Lung (tissue), 12 donors: ENCODE results near the gene ACY1. TPM values are rescaled to one million over a fixed set of nuclear protein-coding genes. Genes with fewer than 3 reads are reported as not detected.

Experiments
- ATAC-seq: fragments of 200-7000 bp; cut with Tn5 transposase; one replicate; pipeline ENCODE4 v1.9.1; 2020; ENCODE audit warnings: moderate number of reproducible peaks; ENCODE audit not compliant: insufficient read depth, low FRiP score
- DNase-seq, 3 donors: peaks; one replicate each; pipeline ENCODE4 v3.0.0-alpha.2; 2013 to 2017
- H3K27ac ChIP-seq, 2 donors: one replicate each; pipeline ENCODE4 v1.5.1; 2013; ENCODE audit warnings: mild to moderate bottlenecking in 2 of 2, moderate library complexity in 2 of 2, control low read depth in 1 of 2, inconsistent platforms in 1 of 2, low read depth in 1 of 2, low read length in 1 of 2
- H3K27me3 ChIP-seq, 3 donors: one replicate each; pipeline ENCODE4 v1.5.1; 2013; ENCODE audit warnings: low read length in 2 of 3; ENCODE audit not compliant: control insufficient read depth in 3 of 3, insufficient read depth in 3 of 3
- H3K36me3 ChIP-seq, 4 donors: one replicate each; pipeline ENCODE4 v1.5.1; 2013; ENCODE audit warnings: low read length in 4 of 4, mild to moderate bottlenecking in 1 of 4, moderate library complexity in 1 of 4; ENCODE audit not compliant: control insufficient read depth in 4 of 4, insufficient read depth in 4 of 4
- H3K4me1 ChIP-seq, 5 donors: one replicate each; pipeline ENCODE4 v1.5.1; 2013; ENCODE audit warnings: low read length in 5 of 5, mild to moderate bottlenecking in 2 of 5, moderate library complexity in 1 of 5; ENCODE audit not compliant: control insufficient read depth in 5 of 5, insufficient read depth in 5 of 5
- H3K4me3 ChIP-seq: one replicate; pipeline ENCODE4 v1.5.1; 2013; ENCODE audit warnings: mild to moderate bottlenecking, control low read depth, moderate library complexity
- H3K9ac ChIP-seq, 2 donors: one replicate each; pipeline ENCODE4 v1.5.1; 2013; ENCODE audit warnings: low read length in 2 of 2, control low read depth in 1 of 2; ENCODE audit not compliant: insufficient read depth in 1 of 2
- H3K9me3 ChIP-seq, 4 donors: one replicate each; pipeline ENCODE4 v1.5.1; 2013; ENCODE audit warnings: low read length in 3 of 4, mild to moderate bottlenecking in 1 of 4, moderate library complexity in 1 of 4; ENCODE audit not compliant: control insufficient read depth in 4 of 4, insufficient read depth in 3 of 4
- WGBS, 2 donors: extraction: QIAGEN DNeasy Blood & Tissue Kit; methylation state at CpG; one replicate each; pipeline ENCODE4 v1.1.7; 2013; 5-methylcytosine and 5-hydroxymethylcytosine counted together
- polyA plus RNA-seq, 2 donors: library from polyadenylated mRNA; stranded (reverse); fragments of 200-250 nt; gene quantifications; one replicate each; pipeline ENCODE4 v1.2.1, GENCODE V29; 2013
- total RNA-seq, 2 donors: library from RNA; depleted of rRNA in 1 of 2; stranded (reverse); fragments of >200 nt in 1 of 2; gene quantifications; one replicate each; pipeline ENCODE4 v1.2.1, GENCODE V29; 2014 to 2021
- TF ChIP-seq, protein P1 (sequence below): IDR thresholded peaks from 2 replicates; pipeline ENCODE4 v1.5.1; 2012; ENCODE audit warnings: mild to moderate bottlenecking; ENCODE audit errors: control extremely low read depth, extremely low read depth
- donor health status: control.
- donor health status: control.
- donor health status: Bipolar disorder and iron deficiency.
- donor health status: healthy.
- donor health status: DM: yes; HTN: yes; CAD: no.

The ACY1 gene
- total and polyA plus RNA-seq, 4 donors = 19.6 to 52.6 (median 39.0) TPM

DNA sequence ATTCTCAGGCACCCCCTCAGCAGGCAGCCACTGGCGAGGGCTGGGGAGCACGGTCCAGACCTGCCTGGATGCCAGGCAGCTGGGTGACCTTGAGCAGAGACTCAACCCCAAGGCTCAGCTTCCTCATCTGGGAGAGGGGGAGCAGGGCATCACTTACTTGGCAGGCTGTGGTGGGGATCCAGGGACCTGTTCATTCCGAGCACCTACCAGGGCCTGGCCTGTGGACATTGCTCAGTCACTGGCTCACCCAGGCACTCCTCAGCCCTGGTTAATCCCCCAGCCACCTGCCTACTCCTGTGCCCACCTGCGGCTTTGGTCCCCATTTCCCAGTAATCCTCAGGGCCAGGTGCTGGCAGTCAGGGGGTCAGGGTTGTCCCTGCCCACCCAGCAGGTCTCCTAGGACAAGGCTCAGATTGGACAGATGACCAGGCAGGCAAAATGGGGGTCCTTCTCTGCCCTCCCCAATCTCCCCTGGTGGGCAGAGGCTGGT, 21.6 kb downstream of the ACY1 start:
- Histone ChIP-seq H3K27ac (peak overlapping the region; percentile 56 to 57), H3K4me3 (no peak overlapping the region), H3K9ac (no peak overlapping the region), H3K27me3 (no peaks in the 10 kb centered on the region), H3K9me3 (no peaks in the 10 kb centered on the region), H3K4me1 (peaks cover 0 to 21% (median 15%) of the 10 kb centered on the region in 5 donors), H3K36me3 (no peaks in the 10 kb centered on the region)
- no peak for ATAC-seq
- no peak for DNase-seq
- 88 to 93% methylated on average over 4 of the region's 4 CpGs for WGBS, 2 donors
- TF ChIP-seq, protein P1, sequence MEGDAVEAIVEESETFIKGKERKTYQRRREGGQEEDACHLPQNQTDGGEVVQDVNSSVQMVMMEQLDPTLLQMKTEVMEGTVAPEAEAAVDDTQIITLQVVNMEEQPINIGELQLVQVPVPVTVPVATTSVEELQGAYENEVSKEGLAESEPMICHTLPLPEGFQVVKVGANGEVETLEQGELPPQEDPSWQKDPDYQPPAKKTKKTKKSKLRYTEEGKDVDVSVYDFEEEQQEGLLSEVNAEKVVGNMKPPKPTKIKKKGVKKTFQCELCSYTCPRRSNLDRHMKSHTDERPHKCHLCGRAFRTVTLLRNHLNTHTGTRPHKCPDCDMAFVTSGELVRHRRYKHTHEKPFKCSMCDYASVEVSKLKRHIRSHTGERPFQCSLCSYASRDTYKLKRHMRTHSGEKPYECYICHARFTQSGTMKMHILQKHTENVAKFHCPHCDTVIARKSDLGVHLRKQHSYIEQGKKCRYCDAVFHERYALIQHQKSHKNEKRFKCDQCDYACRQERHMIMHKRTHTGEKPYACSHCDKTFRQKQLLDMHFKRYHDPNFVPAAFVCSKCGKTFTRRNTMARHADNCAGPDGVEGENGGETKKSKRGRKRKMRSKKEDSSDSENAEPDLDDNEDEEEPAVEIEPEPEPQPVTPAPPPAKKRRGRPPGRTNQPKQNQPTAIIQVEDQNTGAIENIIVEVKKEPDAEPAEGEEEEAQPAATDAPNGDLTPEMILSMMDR = no peak

DNA sequence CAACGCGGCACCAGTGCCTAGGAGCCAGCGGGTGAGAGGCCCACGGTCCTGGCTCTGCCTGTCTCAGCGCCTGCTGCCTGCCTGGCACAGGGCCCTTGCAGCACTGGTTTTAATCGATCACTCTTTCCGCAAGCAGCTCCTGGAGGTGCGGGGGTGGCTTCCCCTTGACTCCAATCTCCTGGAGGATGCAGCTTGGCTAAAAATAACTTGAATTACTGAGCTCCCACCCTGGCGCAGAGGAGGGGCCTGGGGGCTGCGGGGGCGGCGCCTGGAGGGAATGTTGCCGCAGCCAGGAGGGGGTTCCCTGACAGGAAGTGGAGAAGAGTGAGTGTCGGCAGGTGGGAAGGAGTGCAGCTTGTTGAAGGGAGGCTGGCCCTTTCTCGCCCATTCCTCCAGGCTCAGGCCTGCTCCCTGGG, 22.2 kb downstream of the ACY1 start:
- H3K27me3 ChIP-seq = no peaks in the 10 kb centered on the region
- TF ChIP-seq, protein P1 = no peak
- peak overlapping the region; percentile 56 to 57 for H3K27ac ChIP-seq
- 12 to 31% methylated on average over 15 of the region's 15 CpGs for WGBS, 2 donors
- no peak for ATAC-seq
- H3K4me1 ChIP-seq = peaks cover 0 to 21% (median 15%) of the 10 kb centered on the region in 5 donors
- no peaks in the 10 kb centered on the region for H3K9me3 ChIP-seq
- no peak overlapping the region for H3K4me3 ChIP-seq
- DNase-seq = peak; percentile 42 to 70 (median 68)
- H3K9ac ChIP-seq = no peak overlapping the region
- no peaks in the 10 kb centered on the region for H3K36me3 ChIP-seq

DNA sequence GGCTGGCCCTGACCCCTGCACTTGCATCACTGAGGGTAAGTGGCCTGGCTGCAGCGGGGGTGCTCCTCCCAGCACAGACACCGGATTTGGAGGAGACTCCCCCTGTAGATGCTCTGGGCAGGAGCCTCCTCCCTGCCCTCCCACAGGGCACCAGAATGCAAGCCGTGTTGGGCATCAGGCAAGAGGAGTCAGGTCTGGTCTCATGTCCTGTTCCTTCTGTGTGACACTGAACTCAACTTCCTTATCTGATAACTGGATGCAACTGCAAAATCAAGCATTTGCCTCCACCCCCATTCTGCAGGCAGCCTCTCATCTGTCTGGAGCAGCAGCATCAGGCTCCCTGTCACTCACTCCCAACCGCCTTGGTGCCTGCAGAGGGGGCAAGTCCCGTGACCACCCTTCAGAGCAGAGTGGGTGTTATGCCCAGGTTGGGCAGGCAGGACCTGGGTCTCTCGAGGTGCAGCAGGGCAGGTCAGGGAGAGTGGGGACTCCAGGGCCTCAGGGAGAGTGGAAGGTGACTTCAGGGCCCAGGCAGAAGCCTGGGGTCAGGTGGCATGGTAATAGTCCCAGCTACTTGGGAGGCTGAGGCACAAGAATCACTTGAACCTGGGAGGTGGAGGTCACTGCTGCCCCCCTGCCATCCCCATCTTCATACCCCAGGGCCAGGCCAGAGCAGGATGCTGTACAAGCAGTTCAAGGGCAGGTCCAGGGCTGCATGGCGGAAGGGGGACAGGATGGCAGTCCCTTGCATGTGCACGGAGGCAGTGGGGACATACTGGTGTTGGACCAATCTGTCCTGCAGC, 22.9 kb downstream of the ACY1 start:
- Histone ChIP-seq H3K27me3 (no peaks in the 10 kb centered on the region), H3K36me3 (no peaks in the 10 kb centered on the region), H3K4me3 (no peak overlapping the region), H3K9ac (no peak overlapping the region), H3K9me3 (no peaks in the 10 kb centered on the region), H3K27ac (peak overlapping the region in 1 of 2 donors; percentile 55), H3K4me1 (peaks cover 0 to 21% (median 15%) of the 10 kb centered on the region in 5 donors)
- WGBS, 2 donors = 50 to 62% methylated on average over 8 of the region's 8 CpGs
- ATAC-seq (no peak), DNase-seq (no peak)
- TF ChIP-seq, protein P1 = no peak
